SKM-1 (cell line): ENCODE results near the gene ZNF266.
A peak's percentile ranks its signal among the peaks of the same experiment; 100 is the strongest.

Experiments
- DNase-seq: peaks from one replicate; lab custom pipeline; 2025; ENCODE audit not compliant: unreplicated experiment; lab: John Stamatoyannopoulos, UW

Gene ZNF266

GRCh38 chr19:9435279-9436268 is at the start of gene ZNF266:
ZNF266 (minus strand) TSS chr19:9435573; CDS start chr19:9420089, 15,484 bp downstream.
- peak; percentile 82 for DNase-seq

- no peak for DNase-seq
These were observed 49.8 kb upstream of the ZNF266 start for GRCh38 chr19:9485140-9485539.

GRCh38 chr19:9474975-9475374 is 39.6 kb upstream of the ZNF266 start:
- DNase-seq, result no peak

GRCh38 chr19:9467161-9467560 is 31.8 kb upstream of the ZNF266 start:
- DNase-seq, result no peak

- no peak for DNase-seq
These were observed 26.6 kb upstream of the ZNF266 start for GRCh38 chr19:9461938-9462337.

- no peak for DNase-seq
These were observed 20.8 kb upstream of the ZNF266 start for GRCh38 chr19:9456018-9456689.

- DNase-seq, result no peak
These were observed 18.6 kb upstream of the ZNF266 start for GRCh38 chr19:9453953-9454352.

GRCh38 chr19:9445037-9445436 is 9.7 kb upstream of the ZNF266 start:
- DNase-seq, result no peak

- no peak for DNase-seq
These were observed 985 bp upstream of the ZNF266 start for GRCh38 chr19:9436358-9436757.

GRCh38 chr19:9431475-9431874 is 3.9 kb downstream of the ZNF266 start:
- peak; percentile 43 for DNase-seq

- DNase-seq, result no peak
These were observed 4.9 kb downstream of the ZNF266 start for GRCh38 chr19:9430444-9430843.

- DNase-seq, result no peak
These were observed 7.4 kb downstream of the ZNF266 start for GRCh38 chr19:9427941-9428340.

- no peak for DNase-seq
These were observed 22.0 kb downstream of the ZNF266 start for GRCh38 chr19:9413240-9413954.

GRCh38 chr19:9407827-9408226 is 27.5 kb downstream of the ZNF266 start:
- no peak for DNase-seq

GRCh38 chr19:9406798-9407352 is 28.5 kb downstream of the ZNF266 start:
- DNase-seq, result peak; percentile 14

GRCh38 chr19:9381361-9381785 is 54.0 kb downstream of the ZNF266 start:
- no peak for DNase-seq

GRCh38 chr19:9370738-9371619 is 64.4 kb downstream of the ZNF266 start:
- no peak for DNase-seq

- DNase-seq, result no peak
These were observed 72.5 kb downstream of the ZNF266 start, which contains the start of gene ZNF177 for GRCh38 chr19:9362905-9363304. ZNF177 (plus strand) TSS chr19:9363013; CDS start chr19:9378312, 15,299 bp downstream.
